ENCODE results near the gene SUPT3H.

Gene SUPT3H

GRCh38 chr6:44787254-44787834 is 590.4 kb downstream of the SUPT3H start:
- no peak for DNase-seq

GRCh38 chr6:44785130-44785529 is 592.6 kb downstream of the SUPT3H start:
- no peak for DNase-seq

- DNase-seq: no peak
Observed at GRCh38 chr6:44784195-44784594, 593.5 kb downstream of the SUPT3H start.

GRCh38 chr6:44782892-44783291 is 594.8 kb downstream of the SUPT3H start:
- DNase-seq: no peak

- DNase-seq: no peak
Observed at GRCh38 chr6:44781912-44782597, 595.7 kb downstream of the SUPT3H start.

GRCh38 chr6:44780161-44780560 is 597.6 kb downstream of the SUPT3H start:
- no peak for DNase-seq

GRCh38 chr6:44779130-44779826 is 598.5 kb downstream of the SUPT3H start:
- DNase-seq: no peak

All from right kidney (tissue), 1 donor.